GM12878 (cell line): ENCODE results near the gene MVP. TPM values are rescaled to one million over a fixed set of nuclear protein-coding genes. Genes with fewer than 3 reads are reported as not detected.
A peak's percentile ranks its signal among the peaks of the same experiment; 100 is the strongest.

Source experiments
- ATAC-seq: fragments of 200-7000 bp; cut with Tn5 transposase; 3 replicates; pipeline ENCODE4 v1.9.1; 2020; ENCODE audit warnings: mild to moderate bottlenecking, moderate library complexity
- BruUV-seq: library from RNA; stranded (reverse); fragments of 400-500 nt; replicated peaks from 2 replicates; lab custom pipeline; 2021; lab: Mats Ljungman, UMichigan
- CTCF ChIA-PET: fragments of 300-600 bp; sonication (Branson Sonifier 250); formaldehyde crosslinking; extraction: SDS; loops from one replicate; lab custom pipeline; 2021; ENCODE audit warnings: inconsistent platforms; lab: Yijun Ruan, JAX
- POLR2A ChIA-PET: fragments of 350-600 bp; formaldehyde crosslinking; extraction: SDS; loops from one replicate; lab custom pipeline; 2021; ENCODE audit warnings: inconsistent platforms; lab: Charles Lee
- RAD21 ChIA-PET: fragments of 300-600 bp; sonication (Branson Sonifier 250); formaldehyde crosslinking; loops from one replicate; lab custom pipeline; 2023; ENCODE audit warnings: antibody characterized with exemption; ENCODE audit not compliant: unreplicated experiment; lab: Charles Lee
- SMC1A ChIA-PET: fragments of 300-600 bp; sonication (Branson Sonifier 250); formaldehyde crosslinking; loops from one replicate; lab custom pipeline; 2023; ENCODE audit not compliant: unreplicated experiment, uncharacterized antibody; lab: Charles Lee
- DNase-seq: peaks from one replicate; pipeline ENCODE4 v3.0.0-alpha.2; 2011; ENCODE audit warnings: low read depth, low spot score
- FAIRE-seq: peaks from 3 replicates; lab custom pipeline; 2011; peaks lifted over from hg19 to GRCh38; lab: Jason Lieb, UNC
- H2AFZ ChIP-seq: 2 replicates; pipeline ENCODE4 v1.6.0; 2011; ENCODE audit warnings: low read depth, low read length, control low read depth; ENCODE audit not compliant: control insufficient read depth
- H3K27ac ChIP-seq: 2 replicates; pipeline ENCODE4 v1.5.1; 2011; ENCODE audit warnings: control low read depth; ENCODE audit not compliant: control insufficient read depth, insufficient read depth
- H3K27me3 ChIP-seq, 2 experiments: replicated peaks in 1 of 2; 2 replicates each; pipeline versions ENCODE4 v1.6.0 to v1.6.1; 2011; ENCODE audit warnings: low read length in 1 of 2; ENCODE audit not compliant: control insufficient read depth in 2 of 2, insufficient read depth in 2 of 2
- H3K36me3 ChIP-seq, 2 experiments: 2 replicates each; pipeline ENCODE4 v1.5.1; 2011; ENCODE audit warnings: low read length in 1 of 2; ENCODE audit not compliant: control insufficient read depth in 2 of 2, insufficient read depth in 2 of 2
- H3K4me1 ChIP-seq: 2 replicates; pipeline ENCODE4 v1.6.1; 2011; ENCODE audit warnings: mild to moderate bottlenecking, low read length, moderate library complexity, mixed read lengths; ENCODE audit not compliant: control insufficient read depth, insufficient read depth
- H3K4me2 ChIP-seq: 2 replicates; pipeline ENCODE4 v1.6.0; 2011; ENCODE audit warnings: control low read depth; ENCODE audit not compliant: control insufficient read depth, insufficient read depth
- H3K4me3 ChIP-seq: fragments of 200-600 bp; sonication (generic); 2 replicates; pipeline ENCODE4 v1.5.1; 2016
- H3K79me2 ChIP-seq: 2 replicates; pipeline ENCODE4 v1.6.0; 2011; ENCODE audit warnings: low read length; ENCODE audit not compliant: control insufficient read depth, insufficient read depth
- H3K9ac ChIP-seq: 2 replicates; pipeline ENCODE4 v1.8.0; 2011; ENCODE audit warnings: low read length, control low read depth, mixed read lengths; ENCODE audit not compliant: control insufficient read depth, insufficient read depth
- H3K9me3 ChIP-seq: replicated peaks from 3 replicates; pipeline ENCODE4 v1.5.1; 2011; ENCODE audit warnings: mild to moderate bottlenecking, low read length; ENCODE audit not compliant: control insufficient read depth, insufficient read depth
- H4K20me1 ChIP-seq: 2 replicates; pipeline ENCODE4 v1.6.0; 2011; ENCODE audit not compliant: control insufficient read depth, insufficient read depth
- CHD4 ChIP-seq: fragments of 200-600 bp; sonication (generic); IDR thresholded peaks from 2 replicates; pipeline ENCODE4 v1.6.1; 2016; ENCODE audit warnings: mild to moderate bottlenecking
- CUX1 ChIP-seq: IDR thresholded peaks from 2 replicates; pipeline ENCODE4 v1.6.1; 2012; ENCODE audit warnings: improper control_type of control experiment, low read depth, low read length; ENCODE audit not compliant: insufficient replicate concordance
- KDM1A ChIP-seq: fragments of 200-600 bp; sonication (generic); IDR thresholded peaks from 2 replicates; pipeline ENCODE4 v1.6.1; 2016; ENCODE audit warnings: borderline replicate concordance
- LARP7 ChIP-seq: fragments of 450-650 bp; IDR thresholded peaks from 2 replicates; pipeline ENCODE4 v1.6.1; 2017; ENCODE audit warnings: mild to moderate bottlenecking
- MXI1 ChIP-seq: fragments of 150-350 bp; IDR thresholded peaks from 2 replicates; pipeline ENCODE4 v1.6.1; 2011; ENCODE audit warnings: low read depth, mild to moderate bottlenecking, inconsistent platforms, low read length, improper control_type of control experiment
- POLR2A ChIP-seq: IDR thresholded peaks from 2 replicates; pipeline ENCODE4 v1.6.1; 2011; ENCODE audit warnings: low read depth, mild to moderate bottlenecking, low read length
- SIN3A ChIP-seq: IDR thresholded peaks from 2 replicates; pipeline ENCODE4 v1.6.1; 2012; ENCODE audit warnings: low read depth, low read length, improper control_type of control experiment
- ZBTB40 ChIP-seq: fragments of 450-650 bp; IDR thresholded peaks from 2 replicates; pipeline ENCODE4 v1.6.1; 2016; ENCODE audit warnings: mild to moderate bottlenecking, moderate library complexity, borderline replicate concordance
- WGBS: methylation state at CpG from one replicate; pipeline ENCODE4 v1.1.6; 2016; ENCODE audit warnings: low lambda C conversion rate; ENCODE audit not compliant: insufficient replicate concordance, insufficient coverage; ENCODE audit errors: missing lambda C conversion rate; 5-methylcytosine and 5-hydroxymethylcytosine counted together
- in situ Hi-C: fragments of 300-500 bp; cut with MboI; formaldehyde crosslinking; loops from 9 replicates; pipeline ENCODE4 v1.14.3; 2018; ENCODE audit warnings: mixed read lengths
- intact Hi-C: fragments of 100-400 bp; cut with micrococcal nuclease; formaldehyde crosslinking; loops from one replicate; pipeline ENCODE4 v1.14.2; 2022; ENCODE audit not compliant: unreplicated experiment
- polyA plus RNA-seq, 11 experiments: library from polyadenylated mRNA; depleted of rRNA in 4 of 11; unstranded in 6 of 11; stranded (reverse) in 5 of 11; fragments of >200 nt; fragmentation: Nextera tagmentation in 4 of 11; fragmentation: Illumina TruSeq in 1 of 11; extraction: Ambion mirVana in 4 of 11; extraction: Trizol in 1 of 11; gene quantifications; 1 replicate in 1 of 11; 2 replicates in 10 of 11; pipeline versions ENCODE4 v1.2.1 to v1.2.3, GENCODE V29; 2011 to 2016; ENCODE audit warnings: inconsistent platforms in 2 of 11, missing spikeins in 2 of 11, low read depth in 1 of 11
- total RNA-seq, 4 experiments: library from RNA; depleted of rRNA in 3 of 4; stranded (reverse); fragments of >200 nt in 3 of 4; fragmentation: Illumina TruSeq in 1 of 4; extraction: Trizol in 1 of 4; gene quantifications; 2 replicates each; pipeline versions ENCODE4 v1.2.1 to v1.2.3, GENCODE V29; 2013 to 2021

The MVP gene
- total and polyA plus RNA-seq, 10 of the 15 experiments (the other 5 are each of a cell fraction or from before 2014, with no cell fraction given), result 0.98 to 74.2 (median 54.7) TPM

DNA sequence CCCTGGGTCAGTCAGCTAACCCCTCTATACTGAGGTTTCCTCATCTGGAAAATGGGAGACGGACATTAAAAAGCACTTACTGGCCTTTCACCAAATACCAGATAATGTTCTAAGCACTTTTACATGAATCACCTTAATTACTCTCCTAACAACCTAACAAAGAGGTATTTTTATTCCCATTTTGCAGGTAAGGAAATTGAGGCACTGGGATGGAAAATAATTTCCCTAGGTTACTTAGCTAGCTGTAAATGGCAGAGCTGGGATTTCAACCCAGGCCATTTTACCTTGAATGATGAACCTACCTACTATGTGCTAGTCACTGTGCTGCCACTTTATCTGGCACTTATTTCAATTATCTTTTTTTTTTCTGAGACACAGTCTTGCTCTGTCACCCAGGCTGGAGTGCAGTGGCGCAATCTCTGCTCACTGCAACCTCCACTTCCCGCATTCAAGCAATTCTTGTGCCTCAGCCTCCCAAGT, 26.0 kb upstream of the MVP start (continued):
- TF ChIP-seq KDM1A (no peak), CHD4 (no peak), ZBTB40 (no peak)

GRCh38 chr16:29802416-29802935, 17.8 kb upstream of the MVP start:
- Histone ChIP-seq H3K36me3 (peaks cover 31 to 33% of the 10 kb centered on the region in 2 experiments), H3K27ac (no peak overlapping the region), H3K4me1 (peaks cover 7% of the 10 kb centered on the region), H3K4me3 (no peak overlapping the region), H4K20me1 (no peaks in the 10 kb centered on the region), H3K79me2 (peaks cover 12% of the 10 kb centered on the region), H2AFZ (no peak overlapping the region), H3K9ac (no peak overlapping the region), H3K4me2 (no peak overlapping the region), H3K9me3 (no peaks in the 10 kb centered on the region), H3K27me3 (no peaks in the 10 kb centered on the region)
- no TSS peak for BruUV-seq
- POLR2A ChIA-PET, result interaction anchor here (1.3 to 1.6 kb wide), 3 partner anchors 12 to 19 kb away, joined by 3 to 4 read pairs (median 3); partner anchors contain the start of gene KIF22
- 95% methylated on average over 8 of the region's 8 CpGs for WGBS
- in situ Hi-C loops (no loop called here), intact Hi-C loops (no loop called here)
- ATAC-seq, result no peak
- RAD21 ChIA-PET, result interaction anchor here (1.3 to 1.5 kb wide), 2 partner anchors 12 to 46 kb away, joined by 3 to 5 read pairs; partner anchors contain the start of gene KIF22
- no peak for TF ChIP-seq CUX1
- TF ChIP-seq MXI1, result no peak
- no peak for TF ChIP-seq LARP7
- TF ChIP-seq SIN3A, result no peak
- peak; percentile 32; the same call in 1 of the 2 replicates for TF ChIP-seq POLR2A
- CTCF ChIA-PET, result interaction anchor here (0.6 to 2.9 kb wide), 4 partner anchors 10 to 230 kb away, joined by 3 to 24 read pairs (median 4); partner anchors contain the start of gene KIF22
- SMC1A ChIA-PET, result interaction anchor here (1.6 to 4.6 kb wide), 3 partner anchors 10 to 44 kb away, joined by 3 to 38 read pairs (median 5); partner anchors contain the start of genes KIF22 and PAGR1
- DNase-seq, result no peak
- no peak for FAIRE-seq
